ENCODE measurements around the gene MADD.
A peak's percentile ranks its signal among the peaks of the same experiment; 100 is the strongest.

The MADD gene

DNA sequence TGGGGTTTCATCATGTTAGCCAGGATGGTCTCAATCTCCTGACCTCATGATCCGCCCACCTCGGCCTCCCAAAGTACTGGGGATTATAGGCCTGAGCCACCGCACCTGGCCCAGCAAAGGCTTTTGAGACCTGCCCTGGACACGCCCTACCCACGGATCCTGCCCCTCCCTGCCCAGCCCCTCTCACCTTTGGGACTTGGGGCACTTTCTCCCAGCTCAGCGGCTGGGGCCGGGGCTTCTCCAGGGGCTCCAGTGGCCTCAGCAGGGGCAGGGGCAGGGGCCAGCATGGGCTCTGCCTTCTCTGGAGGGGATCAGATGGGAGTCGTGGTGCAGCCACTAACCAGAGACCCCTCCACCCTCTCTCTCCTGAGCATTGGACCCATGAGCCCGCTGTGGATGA lies 80.4 kb downstream of the MADD start:
- Mint-ChIP-seq H3K36me3 (ENCODE audit: low read depth) (no peaks in the 10 kb centered on the region), H3K4me1 (no peaks in the 10 kb centered on the region), H3K4me3 (no peak overlapping the region), H3K27me3 (ENCODE audit: low read depth) (no peaks in the 10 kb centered on the region), H3K9me3 (no peaks in the 10 kb centered on the region), H3K27ac (no peak overlapping the region)
- TF ChIP-seq CTCF (IDR thresholded peaks at IDR 0.05; ENCODE audit: unreplicated experiment in 3 of 3) = no peak

GRCh38 chr11:47351156-47352126 lies 81.5 kb downstream of the MADD start:
- Mint-ChIP-seq H3K4me1 (no peaks in the 10 kb centered on the region), H3K36me3 (ENCODE audit: low read depth) (no peaks in the 10 kb centered on the region), H3K27ac (no peak overlapping the region), H3K27me3 (ENCODE audit: low read depth) (no peaks in the 10 kb centered on the region), H3K9me3 (no peaks in the 10 kb centered on the region), H3K4me3 (no peak overlapping the region)
- TF ChIP-seq CTCF (IDR thresholded peaks at IDR 0.05; ENCODE audit: unreplicated experiment in 3 of 3) = no peak

GRCh38 chr11:47352556-47352955 lies 82.6 kb downstream of the MADD start, which contains the start of gene MYBPC3:
TSS of gene MYBPC3 (minus strand) at chr11:47352702. CDS start at chr11:47352647, 55 bp downstream.
- Mint-ChIP-seq H3K27me3 (ENCODE audit: low read depth) (no peaks in the 10 kb centered on the region), H3K4me3 (no peak within 1 kb of the TSS), H3K27ac (no peak within 1 kb of the TSS), H3K9me3 (no peaks in the 10 kb centered on the region), H3K4me1 (no peaks in the 10 kb centered on the region), H3K36me3 (ENCODE audit: low read depth) (no peaks in the 10 kb centered on the region)
- TF ChIP-seq CTCF (IDR thresholded peaks at IDR 0.05; ENCODE audit: unreplicated experiment in 3 of 3) = no peak

DNA sequence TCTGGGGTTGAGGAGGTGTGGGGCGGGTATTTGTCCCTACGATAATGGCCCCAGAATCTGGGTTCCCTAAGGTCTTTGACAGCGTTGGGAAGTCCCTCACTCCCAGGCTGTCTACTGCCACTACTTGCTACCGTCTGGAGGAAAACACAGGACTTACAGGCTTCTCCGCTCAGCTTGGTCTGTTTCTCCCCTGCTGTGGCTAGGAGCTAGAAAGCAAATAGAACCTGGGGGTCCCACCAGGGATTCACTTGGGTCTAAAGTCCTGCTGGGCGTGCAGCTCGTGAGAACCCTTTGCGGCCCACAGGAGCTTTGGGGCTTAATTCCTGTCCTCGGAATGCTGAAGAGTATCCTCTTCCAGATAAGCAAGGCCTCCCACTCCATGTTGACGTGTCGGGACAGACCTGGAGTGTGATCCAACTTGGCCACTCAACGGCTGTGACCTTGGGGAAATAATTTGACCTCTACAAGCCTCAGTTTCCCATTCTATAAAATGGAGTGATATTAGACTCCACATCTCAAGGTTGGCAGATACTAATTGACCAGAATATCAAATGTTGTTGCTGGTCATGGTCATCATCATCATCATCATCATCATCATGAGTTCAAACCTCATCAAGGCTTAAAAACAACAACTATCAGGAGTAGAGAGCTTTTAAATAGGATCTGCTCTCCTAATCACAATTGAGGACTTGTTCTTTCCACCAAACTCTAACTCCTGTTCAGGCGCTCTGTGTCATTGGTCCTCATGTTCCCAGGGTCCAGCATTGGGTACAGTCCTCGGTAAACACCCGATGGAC lies 84.2 kb downstream of the MADD start:
- Mint-ChIP-seq H3K4me1 (no peaks in the 10 kb centered on the region), H3K36me3 (ENCODE audit: low read depth) (no peaks in the 10 kb centered on the region), H3K4me3 (peak overlapping the region; percentile 60 to 81 (median 64)), H3K27ac (peak overlapping the region in 1 of 3 experiments; percentile 58), H3K9me3 (no peaks in the 10 kb centered on the region), H3K27me3 (ENCODE audit: low read depth) (no peaks in the 10 kb centered on the region)
- no peak for TF ChIP-seq CTCF (IDR thresholded peaks at IDR 0.05; ENCODE audit: unreplicated experiment in 3 of 3)

- no peaks in the 10 kb centered on the region for H3K4me1 Mint-ChIP-seq
- no peaks in the 10 kb centered on the region for H3K9me3 Mint-ChIP-seq
- H3K4me3 Mint-ChIP-seq = peak overlapping the region; percentile 72 to 82 (median 81)
- no peaks in the 10 kb centered on the region for H3K36me3 Mint-ChIP-seq (ENCODE audit: low read depth)
- peak overlapping the region in 2 of 3 experiments; percentile 53 to 60 for H3K27ac Mint-ChIP-seq
- TF ChIP-seq CTCF (IDR thresholded peaks at IDR 0.05; ENCODE audit: unreplicated experiment in 3 of 3) = no peak
- H3K27me3 Mint-ChIP-seq (ENCODE audit: low read depth) = no peaks in the 10 kb centered on the region
These were observed 85.0 kb downstream of the MADD start for GRCh38 chr11:47354913-47355282.
